PC-9 (cell line): Measurements from ENCODE around the gene MYEF2. TPM values are rescaled to one million over a fixed set of nuclear protein-coding genes. Genes with fewer than 3 reads are reported as not detected.

Source experiments
- BruUV-seq: library from RNA; stranded (reverse); fragments of 400-500 nt; replicated peaks from 2 replicates; lab custom pipeline; 2021; lab: Mats Ljungman, UMichigan
- CTCF ChIA-PET: fragments of 300-600 bp; sonication (Branson Sonifier 250); formaldehyde crosslinking; loops from one replicate; lab custom pipeline; 2022; ENCODE audit warnings: antibody characterized with exemption; lab: Charles Lee
- POLR2A ChIA-PET: fragments of 300-600 bp; sonication (Branson Sonifier 250); formaldehyde crosslinking; loops from one replicate; lab custom pipeline; 2022; ENCODE audit warnings: antibody characterized with exemption; ENCODE audit not compliant: unreplicated experiment; lab: Charles Lee
- DNase-seq, 2 experiments: peaks; one replicate each; pipeline versions ENCODE4 v3.0.0 to v3.0.0-alpha.2; 2015 to 2022; ENCODE audit warnings: mixed read lengths in 1 of 2
- H2AFZ ChIP-seq: fragments of 200-600 bp; sonication (generic); 2 replicates; pipeline ENCODE4 v1.8.1; 2017; ENCODE audit warnings: antibody characterized with exemption
- H3F3A ChIP-seq: fragments of 200-600 bp; sonication (generic); 2 replicates; pipeline ENCODE4 v1.8.1; 2017; ENCODE audit warnings: antibody characterized with exemption, mild to moderate bottlenecking, low read depth; ENCODE audit not compliant: insufficient read depth
- H3K27ac ChIP-seq: fragments of 200-600 bp; sonication (generic); 2 replicates; pipeline ENCODE4 v1.6.1; 2016; ENCODE audit warnings: mixed run types
- H3K27me3 ChIP-seq: fragments of 200-600 bp; sonication (generic); 2 replicates; pipeline ENCODE4 v1.6.1; 2016; ENCODE audit warnings: low read depth, mixed run types; ENCODE audit not compliant: insufficient read depth
- H3K36me3 ChIP-seq: fragments of 200-600 bp; sonication (generic); 2 replicates; pipeline ENCODE4 v1.6.1; 2016; ENCODE audit warnings: low read depth, mixed run types
- H3K4me1 ChIP-seq: fragments of 200-600 bp; sonication (generic); replicated peaks from 2 replicates; pipeline ENCODE4 v1.6.1; 2016; ENCODE audit warnings: mixed run types; ENCODE audit not compliant: insufficient read depth
- H3K4me2 ChIP-seq: fragments of 200-600 bp; sonication (generic); 2 replicates; pipeline ENCODE4 v1.6.1; 2017; ENCODE audit warnings: mixed run types
- H3K4me3 ChIP-seq: fragments of 200-600 bp; sonication (generic); 2 replicates; pipeline ENCODE4 v1.6.1; 2016; ENCODE audit warnings: mixed run types
- H3K79me2 ChIP-seq: fragments of 200-600 bp; sonication (generic); 2 replicates; pipeline ENCODE4 v1.6.1; 2017; ENCODE audit warnings: low read depth, mixed run types
- H3K9me2 ChIP-seq: fragments of 200-600 bp; sonication (generic); 2 replicates; pipeline ENCODE4 v1.8.1; 2017; ENCODE audit warnings: mild to moderate bottlenecking; ENCODE audit not compliant: insufficient read depth
- H3K9me3 ChIP-seq: fragments of 200-600 bp; sonication (generic); 2 replicates; pipeline ENCODE4 v1.8.1; 2016; ENCODE audit warnings: low read depth; ENCODE audit not compliant: insufficient read depth
- H4K20me1 ChIP-seq: fragments of 200-600 bp; sonication (generic); 2 replicates; pipeline ENCODE4 v1.8.1; 2017; ENCODE audit not compliant: insufficient read depth
- CTCF ChIP-seq: fragments of 200-600 bp; sonication (generic); conservative IDR thresholded peaks from 2 replicates; pipeline ENCODE4 v1.6.1; 2017; ENCODE audit warnings: mixed run types, antibody characterized with exemption, mild to moderate bottlenecking, moderate library complexity
- EZH2 ChIP-seq: fragments of 200-600 bp; sonication (generic); IDR thresholded peaks from 2 replicates; pipeline ENCODE4 v1.8.0; 2017; ENCODE audit warnings: antibody characterized with exemption, low read depth
- intact Hi-C: fragments of 100-400 bp; cut with micrococcal nuclease; formaldehyde crosslinking; loops from one replicate; pipeline ENCODE4 v1.10.0; 2022; ENCODE audit not compliant: unreplicated experiment
- total RNA-seq: library from RNA; stranded (reverse); gene quantifications from 2 replicates; pipeline ENCODE4 v1.2.3, GENCODE V29; 2021

The MYEF2 gene
- total RNA-seq, 1 experiment from 2014 or later = 2.1 TPM

- no TSS peak for BruUV-seq
- intact Hi-C loops = no loop called here
Measured at GRCh38 chr15:48102167-48102566, 75.9 kb downstream of the MYEF2 start.

GRCh38 chr15:48101376-48101961 is 76.6 kb downstream of the MYEF2 start:
- Histone ChIP-seq H3F3A (no peaks in the 10 kb centered on the region), H3K4me1 (no peaks in the 10 kb centered on the region), H3K9me2 (no peaks in the 10 kb centered on the region; the same call in 1 of the 2 replicates), H3K79me2 (no peaks in the 10 kb centered on the region), H3K9me3 (no peaks in the 10 kb centered on the region), H2AFZ (no peak overlapping the region), H3K4me3 (no peak overlapping the region), H3K27ac (no peak overlapping the region), H3K36me3 (no peaks in the 10 kb centered on the region), H3K4me2 (no peak overlapping the region), H4K20me1 (no peaks in the 10 kb centered on the region), H3K27me3 (peaks cover 13% of the 10 kb centered on the region; the same call in 1 of the 2 replicates)
- CTCF ChIA-PET = no interaction called here
- TF ChIP-seq CTCF (no peak), EZH2 (no peak)
- DNase-seq = no peak
- BruUV-seq = no TSS peak
- POLR2A ChIA-PET = no interaction called here
- intact Hi-C loops = no loop called here

More at GRCh38 chr15:48102167-48102566, 75.9 kb downstream of the MYEF2 start:
- no peak overlapping the region for H3K27ac ChIP-seq
- no peaks in the 10 kb centered on the region for H4K20me1 ChIP-seq
- TF ChIP-seq EZH2 = no peak
- no peak for TF ChIP-seq CTCF
- ChIA-PET POLR2A (no interaction called here), CTCF (no interaction called here)
- H3K4me3 ChIP-seq = no peak overlapping the region
- DNase-seq = no peak
- H3K36me3 ChIP-seq = no peaks in the 10 kb centered on the region
- peaks cover 13% of the 10 kb centered on the region; the same call in 1 of the 2 replicates for H3K27me3 ChIP-seq
- H3K9me3 ChIP-seq = no peaks in the 10 kb centered on the region
- H3K4me1 ChIP-seq = no peaks in the 10 kb centered on the region
- H3F3A ChIP-seq = no peaks in the 10 kb centered on the region
- no peak overlapping the region for H2AFZ ChIP-seq
- H3K9me2 ChIP-seq = no peaks in the 10 kb centered on the region; the same call in 1 of the 2 replicates
- H3K79me2 ChIP-seq = no peaks in the 10 kb centered on the region
- H3K4me2 ChIP-seq = no peak overlapping the region

- intact Hi-C loops = no loop called here
- no peak for DNase-seq
- no TSS peak for BruUV-seq
- H3K9me2 ChIP-seq = no peaks in the 10 kb centered on the region
- H3K27me3 ChIP-seq = no peaks in the 10 kb centered on the region
- no peaks in the 10 kb centered on the region for H3F3A ChIP-seq
- no peak overlapping the region for H2AFZ ChIP-seq
- H4K20me1 ChIP-seq = no peaks in the 10 kb centered on the region
- no peak overlapping the region for H3K4me2 ChIP-seq
- H3K4me3 ChIP-seq = no peak overlapping the region
- H3K9me3 ChIP-seq = no peaks in the 10 kb centered on the region
- TF ChIP-seq CTCF (no peak), EZH2 (no peak)
- no peaks in the 10 kb centered on the region for H3K36me3 ChIP-seq
- ChIA-PET POLR2A (no interaction called here), CTCF (interaction anchor here (0.6 kb wide), 1 partner anchor 12 kb away, joined by 3 read pairs; no protein-coding TSS in a partner anchor)
- H3K79me2 ChIP-seq = no peaks in the 10 kb centered on the region
- H3K27ac ChIP-seq = no peak overlapping the region
- H3K4me1 ChIP-seq = no peaks in the 10 kb centered on the region
Measured at GRCh38 chr15:48097264-48097663, 80.8 kb downstream of the MYEF2 start.
